ENCODE data around the gene COLEC12.

Gene COLEC12

DNA sequence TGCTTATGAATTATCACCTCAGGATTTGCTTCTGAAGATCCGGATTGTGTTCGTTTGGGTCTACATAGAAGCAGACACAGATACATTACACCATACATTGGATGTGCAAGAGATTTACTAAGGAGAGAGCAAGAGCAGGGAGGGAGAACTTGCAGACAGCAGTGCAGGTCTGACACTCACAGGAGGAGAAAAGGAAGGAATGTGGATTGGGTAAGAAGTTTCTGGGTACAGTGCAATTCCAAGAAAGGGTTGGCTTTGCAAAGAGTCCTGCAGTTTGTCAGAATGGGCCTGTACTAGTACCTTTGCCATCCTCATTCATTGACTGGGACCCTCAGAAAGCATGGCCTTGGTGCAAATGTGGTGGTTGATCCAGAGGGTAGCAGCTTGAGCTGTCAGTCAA lies 227.9 kb downstream of the COLEC12 start:
- no peaks in the 10 kb centered on the region for H3K9me3 ChIP-seq (ENCODE audit: insufficient read depth, low read length)
- H3K36me3 ChIP-seq (ENCODE audit: low read length), result no peaks in the 10 kb centered on the region
- H4K20me1 ChIP-seq (ENCODE audit: low read depth, low read length), result no peaks in the 10 kb centered on the region
- H2AFZ ChIP-seq (ENCODE audit: low read depth, low read length, severe bottlenecking), result no peak overlapping the region
- no peak overlapping the region for H3K4me2 ChIP-seq (ENCODE audit: low read depth, low read length, poor library complexity, severe bottlenecking)
- TF ChIP-seq, protein P1, sequence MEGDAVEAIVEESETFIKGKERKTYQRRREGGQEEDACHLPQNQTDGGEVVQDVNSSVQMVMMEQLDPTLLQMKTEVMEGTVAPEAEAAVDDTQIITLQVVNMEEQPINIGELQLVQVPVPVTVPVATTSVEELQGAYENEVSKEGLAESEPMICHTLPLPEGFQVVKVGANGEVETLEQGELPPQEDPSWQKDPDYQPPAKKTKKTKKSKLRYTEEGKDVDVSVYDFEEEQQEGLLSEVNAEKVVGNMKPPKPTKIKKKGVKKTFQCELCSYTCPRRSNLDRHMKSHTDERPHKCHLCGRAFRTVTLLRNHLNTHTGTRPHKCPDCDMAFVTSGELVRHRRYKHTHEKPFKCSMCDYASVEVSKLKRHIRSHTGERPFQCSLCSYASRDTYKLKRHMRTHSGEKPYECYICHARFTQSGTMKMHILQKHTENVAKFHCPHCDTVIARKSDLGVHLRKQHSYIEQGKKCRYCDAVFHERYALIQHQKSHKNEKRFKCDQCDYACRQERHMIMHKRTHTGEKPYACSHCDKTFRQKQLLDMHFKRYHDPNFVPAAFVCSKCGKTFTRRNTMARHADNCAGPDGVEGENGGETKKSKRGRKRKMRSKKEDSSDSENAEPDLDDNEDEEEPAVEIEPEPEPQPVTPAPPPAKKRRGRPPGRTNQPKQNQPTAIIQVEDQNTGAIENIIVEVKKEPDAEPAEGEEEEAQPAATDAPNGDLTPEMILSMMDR (IDR thresholded peaks at IDR 0.05; ENCODE audit: insufficient read depth, low read length, poor library complexity, severe bottlenecking), result no peak
- TF ChIP-seq EZH2phosphoT487 (conservative IDR thresholded peaks at IDR 0.05; ENCODE audit: low read length), result no peak
- H3F3A ChIP-seq (ENCODE audit: insufficient read depth), result no peaks in the 10 kb centered on the region
- no peaks in the 10 kb centered on the region for H3K27me3 ChIP-seq (ENCODE audit: low read length)
- no peaks in the 10 kb centered on the region for H3K9me2 ChIP-seq (replicated peaks; ENCODE audit: insufficient read depth, low read length)
- H3K9ac ChIP-seq (ENCODE audit: low read length), result no peak overlapping the region
- no peak overlapping the region for H3K27ac ChIP-seq (ENCODE audit: low read depth, low read length)
- no peak overlapping the region for H3K4me3 ChIP-seq (ENCODE audit: insufficient read depth, low read length, poor library complexity, severe bottlenecking)
- peaks cover 5% of the 10 kb centered on the region; the same call in 1 of the 2 replicates for H3K79me2 ChIP-seq (ENCODE audit: insufficient read depth, low read length)

DNA sequence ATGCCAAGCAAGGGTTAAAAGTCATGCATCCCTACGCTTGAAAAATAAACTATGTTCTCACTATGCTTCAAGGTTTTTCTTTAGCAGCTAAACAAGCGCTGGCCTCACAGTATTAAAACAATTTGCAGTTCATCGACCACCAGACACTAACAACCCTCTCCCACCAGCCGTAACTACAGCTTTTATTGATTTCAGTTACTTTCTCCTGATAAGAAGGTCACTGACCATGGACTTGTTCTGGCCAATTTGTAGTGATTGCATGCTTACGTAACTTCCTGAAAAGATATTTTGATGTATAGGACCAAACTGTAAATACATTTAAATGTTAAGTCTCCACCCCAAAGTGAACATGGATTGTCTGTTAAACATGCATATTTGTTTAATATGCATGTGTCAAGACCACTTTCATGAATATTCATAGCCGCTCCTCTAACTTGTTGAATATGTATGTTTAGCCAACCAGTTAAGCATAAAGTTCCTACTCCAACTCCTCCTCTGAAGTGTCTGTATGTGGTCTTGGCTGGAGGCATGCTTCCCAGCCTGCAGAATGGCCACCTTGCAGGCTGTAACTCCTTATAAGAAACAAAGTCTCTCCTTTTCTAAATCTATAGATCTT lies 230.9 kb downstream of the COLEC12 start:
- peaks cover 6% of the 10 kb centered on the region; the same call in 1 of the 2 replicates for H3K36me3 ChIP-seq (ENCODE audit: low read length)
- no peaks in the 10 kb centered on the region for H3K9me2 ChIP-seq (replicated peaks; ENCODE audit: insufficient read depth, low read length)
- H3K27me3 ChIP-seq (ENCODE audit: low read length), result no peaks in the 10 kb centered on the region
- peak overlapping the region; percentile 79 for H3K4me2 ChIP-seq (ENCODE audit: low read depth, low read length, poor library complexity, severe bottlenecking)
- H3K4me3 ChIP-seq (ENCODE audit: insufficient read depth, low read length, poor library complexity, severe bottlenecking), result no peak overlapping the region
- no peaks in the 10 kb centered on the region for H3F3A ChIP-seq (ENCODE audit: insufficient read depth)
- no peak for TF ChIP-seq EZH2phosphoT487 (conservative IDR thresholded peaks at IDR 0.05; ENCODE audit: low read length)
- TF ChIP-seq, protein P1 (IDR thresholded peaks at IDR 0.05; ENCODE audit: insufficient read depth, low read length, poor library complexity, severe bottlenecking), result no peak
- no peak overlapping the region for H3K9ac ChIP-seq (ENCODE audit: low read length)
- no peaks in the 10 kb centered on the region for H3K9me3 ChIP-seq (ENCODE audit: insufficient read depth, low read length)
- no peak overlapping the region for H2AFZ ChIP-seq (ENCODE audit: low read depth, low read length, severe bottlenecking)
- no peak overlapping the region for H3K27ac ChIP-seq (ENCODE audit: low read depth, low read length)
- H4K20me1 ChIP-seq (ENCODE audit: low read depth, low read length), result no peaks in the 10 kb centered on the region
- peaks cover 25% of the 10 kb centered on the region for H3K79me2 ChIP-seq (ENCODE audit: insufficient read depth, low read length)

DNA sequence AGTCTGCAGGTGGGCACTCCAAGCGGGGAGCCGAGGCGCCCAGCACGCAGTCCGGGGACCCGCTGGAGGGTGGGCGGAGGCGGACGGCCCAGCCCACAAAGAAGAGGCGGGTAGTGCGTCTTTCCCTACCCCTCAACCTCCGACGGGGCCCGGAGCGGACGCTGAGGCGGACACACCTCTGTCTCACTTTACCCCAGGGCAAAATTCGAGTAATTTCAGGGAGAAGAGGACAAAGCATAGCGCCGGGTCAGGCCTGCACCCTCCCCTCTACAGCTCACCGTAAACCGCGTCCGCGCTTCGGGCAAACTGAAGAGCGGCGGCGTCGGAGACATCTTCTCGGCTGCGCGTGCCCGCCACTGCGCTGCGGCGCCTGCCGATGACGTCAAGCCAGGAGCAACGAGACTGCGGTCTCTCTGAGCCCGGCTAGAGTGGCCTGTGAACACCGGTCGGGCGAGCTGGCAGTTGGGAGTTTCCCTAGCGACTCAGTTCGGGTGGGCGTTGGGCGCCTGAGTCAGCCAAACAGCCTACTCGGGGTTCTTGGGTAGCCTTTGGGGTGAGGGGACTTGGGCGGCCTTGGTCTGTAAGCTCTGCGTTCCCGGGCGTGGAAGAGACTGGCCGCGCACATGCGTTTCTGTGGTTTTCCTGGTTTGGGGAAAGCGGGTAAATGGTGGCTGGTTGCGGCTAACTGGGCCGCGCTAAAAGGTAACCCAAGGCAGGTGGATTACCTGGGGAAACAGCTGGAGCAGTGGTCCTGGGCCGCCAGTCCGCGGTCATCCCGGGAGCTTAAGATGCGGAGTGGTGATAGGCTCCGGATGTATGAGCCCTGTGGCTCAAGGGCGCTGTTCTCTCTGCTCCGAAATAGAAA lies 232.6 kb downstream of the COLEC12 start, which contains the start of gene THOC1:
TSS of gene THOC1 (minus strand) at position 360 of the 865 bp plus-strand sequence. CDS start at position 332, 28 bp downstream.
- no peaks in the 10 kb centered on the region for H3F3A ChIP-seq (ENCODE audit: insufficient read depth)
- peaks cover 11% of the 10 kb centered on the region; the same call in 1 of the 2 replicates for H3K36me3 ChIP-seq (ENCODE audit: low read length)
- H2AFZ ChIP-seq (ENCODE audit: low read depth, low read length, severe bottlenecking), result peak within 1 kb of the TSS; percentile 69
- no peaks in the 10 kb centered on the region for H3K27me3 ChIP-seq (ENCODE audit: low read length)
- peaks cover 25% of the 10 kb centered on the region for H3K79me2 ChIP-seq (ENCODE audit: insufficient read depth, low read length)
- H3K4me2 ChIP-seq (ENCODE audit: low read depth, low read length, poor library complexity, severe bottlenecking), result peak within 1 kb of the TSS; percentile 81
- H3K4me3 ChIP-seq (ENCODE audit: insufficient read depth, low read length, poor library complexity, severe bottlenecking), result peak within 1 kb of the TSS; percentile 90
- H3K9me3 ChIP-seq (ENCODE audit: insufficient read depth, low read length), result no peaks in the 10 kb centered on the region
- peak within 1 kb of the TSS; percentile 98 for H3K9ac ChIP-seq (ENCODE audit: low read length)
- peak within 1 kb of the TSS; percentile 69 for H3K27ac ChIP-seq (ENCODE audit: low read depth, low read length)
- H3K9me2 ChIP-seq (replicated peaks; ENCODE audit: insufficient read depth, low read length), result no peaks in the 10 kb centered on the region
- no peaks in the 10 kb centered on the region for H4K20me1 ChIP-seq (ENCODE audit: low read depth, low read length)
- TF ChIP-seq, protein P1 (IDR thresholded peaks at IDR 0.05; ENCODE audit: insufficient read depth, low read length, poor library complexity, severe bottlenecking), result no peak
- TF ChIP-seq EZH2phosphoT487 (conservative IDR thresholded peaks at IDR 0.05; ENCODE audit: low read length), result no peak
